Dendritic cell treated with granulocyte-macrophage colony-stimulating factor and Interleukin-4, amounts not matched to agents 40 ng/mL and 50 ng/mL, for 4 days (primary cell): Measurements from ENCODE around the gene ITGB8.

Experiments used
- H3K27ac Mint-ChIP-seq: one replicate; pipeline ENCODE4 v1.8.0; 2022; ENCODE audit warnings: mild to moderate bottlenecking, mixed read lengths
- H3K27me3 Mint-ChIP-seq: one replicate; pipeline ENCODE4 v1.8.0; 2022; ENCODE audit warnings: mild to moderate bottlenecking, mixed read lengths
- H3K36me3 Mint-ChIP-seq: one replicate; pipeline ENCODE4 v1.8.0; 2022; ENCODE audit warnings: low read depth, mixed read lengths
- H3K4me1 Mint-ChIP-seq: one replicate; pipeline ENCODE4 v1.8.0; 2022; ENCODE audit warnings: low read depth, mixed read lengths
- H3K4me3 Mint-ChIP-seq: one replicate; pipeline ENCODE4 v1.8.0; 2022; ENCODE audit warnings: mild to moderate bottlenecking, moderate library complexity, mixed read lengths
- H3K9me3 Mint-ChIP-seq: one replicate; pipeline ENCODE4 v1.8.0; 2022; ENCODE audit warnings: mixed read lengths
- intact Hi-C: fragments of 100-400 bp; cut with micrococcal nuclease; formaldehyde crosslinking; loops from one replicate; pipeline ENCODE4 v1.15.0; 2022

Gene ITGB8

DNA sequence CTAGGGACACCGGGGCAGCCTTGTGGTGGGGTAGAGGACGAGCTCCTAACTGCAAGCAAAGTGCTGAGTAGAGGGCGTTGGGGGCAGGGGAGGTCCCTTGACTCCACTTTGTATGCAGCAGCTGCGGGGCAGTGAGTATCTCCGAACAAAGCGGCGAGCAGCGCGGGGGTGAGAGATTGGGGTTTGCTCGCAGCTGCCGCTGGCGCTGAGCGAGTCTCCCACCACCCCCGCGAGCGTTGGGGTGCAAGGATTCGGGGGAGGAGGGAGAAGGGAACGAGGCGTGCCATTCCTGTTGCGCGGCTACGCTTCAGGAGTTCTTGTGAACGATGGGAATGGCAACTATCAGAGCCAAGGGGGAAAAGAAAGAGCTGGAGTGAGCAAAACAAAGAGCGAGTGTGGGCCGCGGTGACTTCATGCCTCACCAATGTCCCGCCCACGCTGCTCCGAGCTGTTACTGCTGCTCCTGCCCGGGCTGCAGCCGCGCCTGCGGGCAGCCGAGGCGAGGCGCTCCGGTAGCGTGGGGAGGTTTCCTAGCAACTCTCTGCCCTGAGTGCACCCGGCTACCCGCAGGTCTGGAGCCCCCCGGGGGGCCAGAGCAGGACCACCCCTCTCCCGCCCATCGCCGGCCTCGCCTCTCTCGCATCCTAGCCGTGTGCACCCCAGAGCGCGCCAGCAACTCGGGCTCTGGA lies at the start of gene ITGB8:
Gene ITGB8, plus strand, starts transcription at position 662 of the 689 bp plus-strand sequence. CDS start 907 bp downstream, outside the sequence.
- Mint-ChIP-seq H3K27ac (peak within 1 kb of the TSS; percentile 80), H3K4me1 (peaks cover 25% of the 10 kb centered on the region), H3K4me3 (peak within 1 kb of the TSS; percentile 84), H3K27me3 (peaks cover 28% of the 10 kb centered on the region), H3K36me3 (peaks cover 9% of the 10 kb centered on the region), H3K9me3 (no peaks in the 10 kb centered on the region)
- intact Hi-C loops, result loop anchor here (5.0 to 10.0 kb wide), 2 partner anchors 104 to 267 kb away; no protein-coding TSS in a partner anchor

DNA sequence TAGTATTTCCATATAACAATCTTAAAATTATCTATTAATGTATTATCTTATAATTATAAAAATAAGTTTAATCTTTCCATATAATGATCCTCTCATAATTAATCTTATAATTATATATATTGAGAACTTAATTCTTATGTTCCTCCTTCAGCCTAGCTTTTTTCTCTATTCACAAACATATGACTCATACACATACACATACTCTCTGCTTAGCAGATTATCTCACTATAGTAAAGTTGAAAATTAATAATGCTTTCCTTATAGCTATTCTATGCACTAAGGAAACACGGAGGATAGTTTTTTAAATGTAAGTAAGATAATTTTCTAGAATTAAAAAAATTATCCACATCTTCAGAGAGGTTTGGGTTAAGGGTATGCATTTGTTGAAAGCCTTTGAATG lies 47.7 kb upstream of the ITGB8 start:
- Mint-ChIP-seq H3K4me1 (no peaks in the 10 kb centered on the region), H3K27me3 (no peaks in the 10 kb centered on the region), H3K36me3 (no peaks in the 10 kb centered on the region), H3K27ac (no peak overlapping the region), H3K4me3 (no peak overlapping the region), H3K9me3 (no peaks in the 10 kb centered on the region)
- intact Hi-C loops, result no loop called here

DNA sequence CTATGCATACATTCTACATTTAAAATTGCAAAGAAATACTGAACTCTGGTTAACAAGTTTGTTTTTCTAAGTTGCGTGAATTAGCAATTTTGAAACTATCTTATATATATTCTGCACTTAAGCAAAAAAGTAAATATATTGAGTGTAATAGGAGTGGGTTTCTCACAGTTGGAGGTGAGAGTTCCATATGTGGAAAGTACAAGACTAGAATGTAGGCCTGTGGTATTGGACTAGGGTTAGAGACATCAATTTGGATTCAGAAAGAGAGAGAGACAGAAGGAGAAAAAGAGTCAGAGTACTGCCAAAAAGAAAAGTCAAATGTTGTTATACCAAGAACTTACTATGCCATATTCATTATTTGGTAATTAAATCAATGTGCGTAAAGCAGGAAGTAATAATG lies 47.3 kb upstream of the ITGB8 start:
- Mint-ChIP-seq H3K4me1 (no peaks in the 10 kb centered on the region), H3K36me3 (no peaks in the 10 kb centered on the region), H3K27me3 (no peaks in the 10 kb centered on the region), H3K9me3 (no peaks in the 10 kb centered on the region), H3K27ac (no peak overlapping the region), H3K4me3 (no peak overlapping the region)
- intact Hi-C loops, result no loop called here

DNA sequence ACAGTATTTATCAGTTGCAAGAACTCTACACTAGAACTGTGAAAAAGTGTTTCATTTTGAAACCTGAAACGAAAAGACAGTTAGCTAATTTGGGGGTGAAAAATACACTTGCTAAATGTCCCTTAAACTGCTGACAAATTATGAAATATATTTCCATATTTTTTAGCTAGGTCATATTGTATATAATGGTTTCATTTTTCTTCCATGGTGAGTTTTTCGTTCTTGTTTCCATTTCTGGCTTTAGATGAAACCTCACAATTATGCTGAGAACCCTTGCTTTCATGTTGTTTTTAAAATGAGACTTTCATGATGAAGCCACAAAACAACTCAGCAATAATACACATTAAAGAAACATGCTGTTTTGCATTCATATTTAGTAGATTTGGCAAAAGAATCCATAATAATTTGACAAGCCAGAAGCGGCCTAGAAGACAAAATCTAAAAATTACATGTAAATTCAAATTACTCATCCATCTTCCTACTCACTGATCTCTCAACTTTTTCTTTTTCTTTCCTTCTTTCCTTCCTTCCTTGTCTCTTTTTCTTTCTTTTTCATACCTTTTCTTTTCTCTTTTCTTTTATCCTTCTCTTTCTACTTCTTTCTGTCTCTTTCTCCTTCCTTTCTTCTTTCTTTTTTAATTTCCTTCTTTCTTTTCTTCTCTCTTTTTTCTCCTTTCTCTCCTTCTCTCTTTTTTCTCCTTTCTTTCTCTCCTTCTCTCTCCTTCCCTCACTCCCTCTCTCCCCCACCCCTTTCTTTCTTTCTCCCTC lies 46.5 kb upstream of the ITGB8 start:
- Mint-ChIP-seq H3K4me1 (no peaks in the 10 kb centered on the region), H3K27ac (no peak overlapping the region), H3K27me3 (no peaks in the 10 kb centered on the region), H3K4me3 (no peak overlapping the region), H3K36me3 (no peaks in the 10 kb centered on the region), H3K9me3 (no peaks in the 10 kb centered on the region)
- intact Hi-C loops, result no loop called here

DNA sequence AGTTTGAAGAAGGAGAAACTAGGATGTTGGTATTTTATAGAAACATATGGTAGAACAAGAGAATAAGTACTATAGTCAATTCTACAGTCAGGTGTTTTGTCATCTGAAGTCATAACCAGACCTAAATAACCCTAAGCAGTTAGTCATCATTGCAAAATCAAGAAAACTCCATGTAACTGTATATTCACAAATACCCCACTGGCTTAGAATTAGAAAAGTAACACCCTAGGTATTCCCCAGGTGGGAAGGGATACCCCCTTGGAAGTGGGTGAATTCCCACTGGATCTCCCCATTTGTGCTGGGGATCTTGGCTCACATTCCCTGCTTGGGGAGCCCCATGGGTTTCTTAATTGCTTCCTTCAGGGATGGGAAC lies 45.9 kb upstream of the ITGB8 start:
- H3K36me3 Mint-ChIP-seq, result no peaks in the 10 kb centered on the region
- intact Hi-C loops, result no loop called here

DNA sequence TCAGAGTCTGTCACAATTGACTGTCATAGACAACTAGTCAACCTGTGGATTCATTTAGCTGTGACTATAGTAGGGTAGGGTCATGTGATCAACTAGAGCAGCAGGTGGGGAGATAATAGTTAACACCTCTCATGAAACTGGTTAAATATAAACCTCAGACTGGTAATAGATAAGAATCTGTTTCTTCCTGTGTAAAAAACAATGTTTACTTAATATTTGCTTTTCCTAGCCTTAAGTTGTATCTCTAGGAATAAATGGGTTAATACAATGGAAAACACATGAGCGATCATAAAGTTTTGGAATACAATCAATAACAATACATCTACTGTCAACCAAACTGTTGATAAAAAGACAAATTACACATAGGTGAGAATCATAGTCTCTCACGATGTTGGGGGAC lies 43.4 kb upstream of the ITGB8 start:
- no peaks in the 10 kb centered on the region for H3K27me3 Mint-ChIP-seq
- H3K9me3 Mint-ChIP-seq, result no peaks in the 10 kb centered on the region
- no peak overlapping the region for H3K4me3 Mint-ChIP-seq
- intact Hi-C loops, result no loop called here
- H3K36me3 Mint-ChIP-seq, result no peaks in the 10 kb centered on the region
- H3K27ac Mint-ChIP-seq, result no peak overlapping the region
- no peaks in the 10 kb centered on the region for H3K4me1 Mint-ChIP-seq

More for the DNA sequence above, 45.9 kb upstream of the ITGB8 start:
- H3K9me3 Mint-ChIP-seq, result no peaks in the 10 kb centered on the region
- no peaks in the 10 kb centered on the region for H3K4me1 Mint-ChIP-seq
- H3K27me3 Mint-ChIP-seq, result no peaks in the 10 kb centered on the region
- no peak overlapping the region for H3K4me3 Mint-ChIP-seq
- H3K27ac Mint-ChIP-seq, result no peak overlapping the region

DNA sequence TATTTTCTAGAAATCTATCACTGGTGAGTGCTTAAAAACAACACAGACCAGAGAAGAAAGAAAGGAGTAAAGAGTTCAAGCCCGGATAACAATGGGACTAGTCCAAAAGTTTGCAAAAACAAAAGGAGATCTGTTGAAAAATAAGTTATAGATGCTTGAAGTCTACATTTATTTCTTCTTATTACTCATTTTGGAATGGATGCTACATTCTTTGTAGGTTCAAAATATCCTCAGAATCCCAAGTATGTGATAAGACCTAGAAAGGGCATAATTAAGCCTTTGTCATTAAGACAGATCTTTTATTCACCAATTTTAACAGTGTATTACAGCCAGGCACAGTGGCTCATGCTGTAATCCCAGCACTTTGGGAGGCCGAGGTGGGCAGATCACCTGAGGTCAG lies 42.7 kb upstream of the ITGB8 start:
- no peaks in the 10 kb centered on the region for H3K9me3 Mint-ChIP-seq
- no peaks in the 10 kb centered on the region for H3K4me1 Mint-ChIP-seq
- H3K36me3 Mint-ChIP-seq, result no peaks in the 10 kb centered on the region
- no peak overlapping the region for H3K27ac Mint-ChIP-seq
- no peak overlapping the region for H3K4me3 Mint-ChIP-seq
- no peaks in the 10 kb centered on the region for H3K27me3 Mint-ChIP-seq
- intact Hi-C loops, result no loop called here

DNA sequence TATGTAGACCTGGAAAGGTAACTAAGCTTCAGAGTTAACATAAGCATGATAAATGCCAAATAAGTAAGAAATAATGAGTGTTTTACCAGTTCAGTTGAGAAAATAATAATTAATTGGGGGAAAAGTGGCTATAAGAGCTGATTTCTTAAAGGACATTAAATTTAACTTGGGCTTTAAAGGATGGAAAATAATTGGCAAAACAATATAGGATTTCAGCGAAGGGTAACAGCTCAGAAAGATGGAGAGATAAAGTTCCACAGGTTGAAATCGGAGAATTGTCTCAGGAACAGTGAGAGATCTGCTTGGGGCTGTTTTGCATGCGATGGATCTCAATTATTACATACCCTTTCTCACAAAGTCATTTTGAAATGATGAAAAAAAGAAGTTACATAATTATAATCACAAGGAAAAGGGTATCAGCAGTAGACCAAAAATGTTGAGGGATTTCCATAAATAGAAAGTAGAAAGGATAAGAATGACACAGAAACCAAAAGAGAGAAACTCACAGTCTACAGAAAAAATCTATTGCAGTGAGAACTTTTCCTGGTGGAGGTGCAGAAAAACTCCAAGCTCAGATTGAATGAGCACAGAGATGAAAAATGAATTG lies 40.1 kb upstream of the ITGB8 start:
- Mint-ChIP-seq H3K27ac (no peak overlapping the region), H3K27me3 (no peaks in the 10 kb centered on the region)
- intact Hi-C loops, result no loop called here

DNA sequence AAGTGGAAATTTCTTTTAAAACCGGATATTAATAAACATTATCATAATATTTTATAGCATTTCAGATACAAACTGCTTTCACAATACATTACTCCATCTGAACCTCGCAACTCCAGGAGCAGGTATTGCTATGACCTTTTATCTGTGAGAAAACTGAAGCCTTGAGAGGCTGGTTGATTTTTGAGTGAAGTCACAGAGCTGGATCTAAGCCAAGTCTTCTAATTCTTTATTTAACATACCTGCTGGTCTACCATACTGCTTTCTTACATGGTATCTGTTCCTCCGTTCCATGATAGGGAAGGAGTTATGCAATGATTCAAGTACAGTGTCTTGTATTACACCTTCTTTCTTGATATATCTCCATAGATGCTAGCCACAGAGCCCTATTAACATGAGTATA lies 37.4 kb upstream of the ITGB8 start:
- intact Hi-C loops, result no loop called here
- Mint-ChIP-seq H3K4me1 (no peaks in the 10 kb centered on the region), H3K9me3 (peaks cover 11% of the 10 kb centered on the region), H3K4me3 (no peak overlapping the region), H3K27ac (no peak overlapping the region), H3K27me3 (no peaks in the 10 kb centered on the region), H3K36me3 (no peaks in the 10 kb centered on the region)

More for the DNA sequence above, 40.1 kb upstream of the ITGB8 start:
- Mint-ChIP-seq H3K9me3 (peaks cover 10% of the 10 kb centered on the region), H3K36me3 (no peaks in the 10 kb centered on the region), H3K4me3 (no peak overlapping the region), H3K4me1 (no peaks in the 10 kb centered on the region)

DNA sequence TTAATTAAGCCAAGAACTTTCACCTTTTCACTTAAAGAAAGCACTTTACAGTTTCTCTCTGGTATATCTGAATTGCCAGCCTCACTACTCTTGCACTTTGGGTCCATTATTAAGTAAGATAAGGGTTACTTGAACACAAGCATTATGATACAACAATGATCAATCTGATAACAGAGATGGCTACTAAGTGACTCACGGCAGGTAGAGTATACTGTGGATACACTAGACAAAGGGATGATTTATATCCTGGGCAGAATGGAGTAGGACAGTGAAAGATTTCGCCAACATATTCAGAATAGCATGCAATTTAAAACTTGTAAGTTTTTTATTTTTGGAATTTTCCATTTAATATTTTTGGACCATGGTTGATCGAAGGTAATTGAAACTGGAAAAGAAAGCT lies 34.3 kb upstream of the ITGB8 start:
- H3K27me3 Mint-ChIP-seq, result no peaks in the 10 kb centered on the region
- H3K36me3 Mint-ChIP-seq, result no peaks in the 10 kb centered on the region
- H3K9me3 Mint-ChIP-seq, result peaks cover 11% of the 10 kb centered on the region
- H3K4me1 Mint-ChIP-seq, result peaks cover 16% of the 10 kb centered on the region
- H3K4me3 Mint-ChIP-seq, result no peak overlapping the region
- intact Hi-C loops, result no loop called here
- H3K27ac Mint-ChIP-seq, result no peak overlapping the region

DNA sequence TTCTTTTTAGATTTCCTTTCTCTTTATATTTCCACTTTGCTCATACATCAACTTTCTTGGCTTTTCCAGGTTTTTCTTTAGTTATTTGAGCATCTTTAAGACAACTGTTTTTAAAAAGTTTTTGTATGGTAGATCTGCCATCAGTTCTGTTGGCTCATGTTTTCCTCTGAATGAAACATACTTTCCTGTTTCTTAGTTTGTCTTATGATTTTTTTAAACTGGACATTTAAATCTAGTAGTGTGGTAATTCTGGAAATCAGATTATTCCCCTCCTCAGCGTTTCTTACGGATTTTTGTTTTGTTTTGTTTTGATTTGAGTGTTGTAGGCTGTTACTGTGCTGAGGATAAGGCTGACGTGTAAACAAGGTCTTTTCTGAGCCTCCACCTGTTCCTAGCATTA lies 33.8 kb upstream of the ITGB8 start:
- Mint-ChIP-seq H3K4me3 (no peak overlapping the region), H3K9me3 (peaks cover 11% of the 10 kb centered on the region), H3K27me3 (no peaks in the 10 kb centered on the region), H3K27ac (no peak overlapping the region), H3K36me3 (no peaks in the 10 kb centered on the region), H3K4me1 (peaks cover 16% of the 10 kb centered on the region)
- intact Hi-C loops, result no loop called here

DNA sequence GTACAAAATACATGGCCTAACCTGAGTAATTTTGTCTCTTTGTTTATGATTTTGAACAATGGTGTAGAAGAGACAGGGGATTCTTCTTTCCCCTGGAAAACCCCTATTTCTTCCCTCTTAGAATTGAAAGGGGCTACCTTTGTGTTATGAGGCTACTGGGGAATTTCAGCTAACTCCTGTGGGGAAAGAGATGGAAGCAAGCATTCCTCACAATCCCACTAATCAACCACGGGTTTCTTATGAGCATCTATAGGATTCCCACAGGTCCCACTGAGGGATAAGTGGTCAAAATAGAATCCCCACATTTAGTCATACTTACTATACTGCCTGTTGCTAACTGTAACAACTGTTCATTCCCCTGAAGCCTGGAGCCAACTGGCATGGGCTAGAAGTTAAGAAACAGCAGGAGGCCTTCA lies 32.2 kb upstream of the ITGB8 start:
- intact Hi-C loops, result no loop called here
- Mint-ChIP-seq H3K27me3 (no peaks in the 10 kb centered on the region), H3K27ac (no peak overlapping the region), H3K9me3 (peaks cover 11% of the 10 kb centered on the region), H3K36me3 (no peaks in the 10 kb centered on the region), H3K4me3 (no peak overlapping the region), H3K4me1 (peaks cover 26% of the 10 kb centered on the region)

DNA sequence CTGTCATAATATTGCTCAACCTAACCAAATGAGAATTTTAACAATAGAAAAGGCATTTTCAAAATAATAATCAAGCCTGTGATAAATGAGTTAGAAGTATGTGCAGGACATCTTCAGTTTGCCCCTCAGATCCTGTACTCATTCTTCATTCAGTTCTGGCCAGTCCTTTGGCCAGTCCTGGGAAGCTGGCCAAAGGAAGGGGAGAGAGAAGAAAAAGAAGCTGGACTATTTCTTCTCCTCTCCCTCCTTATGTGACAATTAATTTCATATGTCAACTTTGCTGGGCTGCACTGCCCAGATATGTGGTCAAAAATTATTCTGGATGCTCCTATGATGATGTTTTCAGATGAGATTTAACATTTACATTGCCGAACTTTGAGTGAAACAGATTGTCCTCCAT lies 31.6 kb upstream of the ITGB8 start:
- no peaks in the 10 kb centered on the region for H3K27me3 Mint-ChIP-seq
- H3K9me3 Mint-ChIP-seq, result peaks cover 11% of the 10 kb centered on the region
- H3K36me3 Mint-ChIP-seq, result no peaks in the 10 kb centered on the region
- H3K27ac Mint-ChIP-seq, result no peak overlapping the region
- peaks cover 26% of the 10 kb centered on the region for H3K4me1 Mint-ChIP-seq
- no peak overlapping the region for H3K4me3 Mint-ChIP-seq
- intact Hi-C loops, result no loop called here

DNA sequence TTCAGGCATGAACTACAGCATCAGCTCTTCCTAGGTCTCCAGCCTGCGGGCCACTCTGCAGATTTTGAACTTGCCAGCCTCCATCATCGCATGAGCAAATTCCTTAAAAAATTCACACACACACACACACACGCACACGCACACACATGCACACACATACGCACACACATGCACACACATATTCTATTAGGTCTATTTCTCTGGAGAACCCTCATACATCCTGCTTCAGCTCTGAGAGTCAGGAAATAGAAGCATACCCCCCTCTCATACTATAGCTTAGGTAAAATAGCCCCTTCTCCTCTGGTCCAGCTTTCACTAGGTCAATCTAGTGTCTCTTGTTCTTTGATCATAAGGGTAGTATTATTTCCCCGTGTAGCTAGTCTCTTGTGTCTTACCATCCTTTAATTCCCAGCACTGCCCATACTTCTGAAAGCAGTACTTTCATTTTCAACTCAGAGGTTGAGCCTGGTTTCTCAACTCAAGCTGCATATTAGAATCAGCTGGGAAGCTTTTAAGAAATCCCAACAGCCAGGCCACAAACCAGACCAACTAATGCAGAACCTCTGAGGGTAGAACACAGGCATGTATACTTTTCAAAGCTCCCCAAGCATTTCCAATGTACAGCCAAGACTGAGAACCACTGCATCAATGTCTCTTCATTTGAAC lies 30.9 kb upstream of the ITGB8 start:
- no peak overlapping the region for H3K4me3 Mint-ChIP-seq
- no peak overlapping the region for H3K27ac Mint-ChIP-seq
- H3K36me3 Mint-ChIP-seq, result no peaks in the 10 kb centered on the region
- no peaks in the 10 kb centered on the region for H3K27me3 Mint-ChIP-seq
- peaks cover 26% of the 10 kb centered on the region for H3K4me1 Mint-ChIP-seq
- intact Hi-C loops, result loop anchor here (5.0 kb wide), 1 partner anchor 77 kb away; no protein-coding TSS in a partner anchor
- peaks cover 9% of the 10 kb centered on the region for H3K9me3 Mint-ChIP-seq
